Kidney (tissue), 14 donors: Measurements from ENCODE around the gene UGT1A9. TPM values are rescaled to one million over a fixed set of nuclear protein-coding genes. Genes with fewer than 3 reads are reported as not detected.

ENCODE experiments used
- DNase-seq, 5 donors: peaks; one replicate each; pipeline ENCODE4 v3.0.0-alpha.2; 2013 to 2020
- FAIRE-seq: peaks from 2 replicates; lab custom pipeline; 2012; peaks lifted over from hg19 to GRCh38; lab: Jason Lieb, UNC
- H3K27ac ChIP-seq, 2 donors: one replicate each; pipeline ENCODE4 v1.7.0; 2013; ENCODE audit warnings: low read depth in 2 of 2, low read length in 2 of 2, inconsistent platforms in 1 of 2
- H3K27me3 ChIP-seq: one replicate; pipeline ENCODE4 v1.7.1; 2013; ENCODE audit warnings: low read length, inconsistent platforms; ENCODE audit not compliant: control insufficient read depth, insufficient read depth
- H3K36me3 ChIP-seq, 3 donors: one replicate each; pipeline versions ENCODE4 v1.7.0 to v1.7.1; 2013; ENCODE audit warnings: low read length in 3 of 3, control low read depth in 1 of 3, inconsistent platforms in 1 of 3; ENCODE audit not compliant: insufficient read depth in 3 of 3, control insufficient read depth in 2 of 3
- H3K4me1 ChIP-seq, 3 donors: one replicate each; pipeline versions ENCODE4 v1.7.0 to v1.7.1; 2013; ENCODE audit warnings: low read length in 3 of 3, inconsistent platforms in 1 of 3, low read depth in 1 of 3; ENCODE audit not compliant: control insufficient read depth in 2 of 3, insufficient read depth in 2 of 3
- H3K4me3 ChIP-seq, 3 donors: one replicate each; pipeline versions ENCODE4 v1.7.0 to v1.8.1; 2013; ENCODE audit warnings: low read length in 3 of 3, control low read depth in 1 of 3, inconsistent platforms in 1 of 3
- H3K9ac ChIP-seq, 3 donors: one replicate each; pipeline versions ENCODE4 v1.7.0 to v1.7.1; 2013; ENCODE audit warnings: low read length in 3 of 3, control low read depth in 1 of 3, inconsistent platforms in 1 of 3
- H3K9me3 ChIP-seq, 3 donors: one replicate each; pipeline versions ENCODE4 v1.7.0 to v1.7.1; 2013; ENCODE audit warnings: low read length in 3 of 3, control low read depth in 1 of 3, inconsistent platforms in 1 of 3; ENCODE audit not compliant: control insufficient read depth in 2 of 3, insufficient read depth in 1 of 3
- intact Hi-C: fragments of 100-400 bp; cut with DNase I; formaldehyde crosslinking; loops from one replicate; pipeline ENCODE4 v1.11.1; 2022
- polyA plus RNA-seq: library from polyadenylated mRNA; stranded (reverse); fragments of 350-450 nt; fragmentation: Illumina TruSeq; extraction: RNeasy Lipid Tissue Mini Kit (QIAGEN cat#74804); gene quantifications from one replicate; pipeline ENCODE4 v1.2.3, GENCODE V29; 2014; ENCODE audit warnings: low read depth, low replicate concordance; ENCODE audit not compliant: insufficient read depth
- total RNA-seq: library from RNA; stranded (reverse); fragmentation: NEBNext Ultra II Directional; extraction: Animal tissue kit (Norgen Biotek cat#: 25700); gene quantifications from one replicate; pipeline ENCODE4 v1.2.1, GENCODE V29; 2021
- TF ChIP-seq, protein P1 (sequence below): IDR thresholded peaks from 3 replicates; pipeline ENCODE4 v1.5.1; 2012; ENCODE audit warnings: mild to moderate bottlenecking, moderate library complexity, borderline replicate concordance; ENCODE audit not compliant: insufficient read depth; ENCODE audit errors: extremely low read depth
- donor health status: control.
- donor health status: control.
- donor health status: control.
- donor health status: control.
- donor health status: control.
- donor health status: DM: yes; HTN: yes; CAD: no.
- donor health status: Normal renal cell carcinoma (clear cell type).

The UGT1A9 gene
- total and polyA plus RNA-seq, 2 donors from 2014 or later = 1.4 to 414 TPM

DNA sequence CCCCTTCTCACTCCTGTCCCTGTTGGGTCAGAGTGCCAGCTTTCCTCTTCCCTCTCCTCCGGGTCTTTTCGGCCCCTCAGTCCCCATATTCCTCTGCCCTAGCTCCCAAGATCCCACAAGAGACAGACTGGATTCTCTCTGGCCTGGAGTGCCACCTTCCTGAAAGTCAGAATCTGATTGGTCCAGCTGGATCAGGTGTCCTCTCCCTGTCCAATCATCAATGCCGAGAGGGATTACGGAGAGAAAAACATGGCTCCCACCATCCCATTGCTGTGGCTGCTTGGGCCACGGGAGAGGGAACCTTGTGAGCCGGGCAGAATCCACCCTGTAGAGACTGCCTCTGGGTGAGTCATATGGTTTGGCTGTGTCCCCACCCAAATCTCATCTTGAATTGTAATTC lies 103.7 kb downstream of the UGT1A9 start:
- no peaks in the 10 kb centered on the region for H3K27me3 ChIP-seq
- H3K4me1 ChIP-seq = no peaks in the 10 kb centered on the region
- peaks cover 0 to 3% (median 0%) of the 10 kb centered on the region in 3 donors for H3K9me3 ChIP-seq
- FAIRE-seq = no peak
- H3K27ac ChIP-seq = no peak overlapping the region
- H3K4me3 ChIP-seq = no peak overlapping the region
- DNase-seq = no peak
- no peak overlapping the region for H3K9ac ChIP-seq
- H3K36me3 ChIP-seq = peaks cover 0 to 18% (median 3%) of the 10 kb centered on the region in 3 donors
- TF ChIP-seq, protein P1, sequence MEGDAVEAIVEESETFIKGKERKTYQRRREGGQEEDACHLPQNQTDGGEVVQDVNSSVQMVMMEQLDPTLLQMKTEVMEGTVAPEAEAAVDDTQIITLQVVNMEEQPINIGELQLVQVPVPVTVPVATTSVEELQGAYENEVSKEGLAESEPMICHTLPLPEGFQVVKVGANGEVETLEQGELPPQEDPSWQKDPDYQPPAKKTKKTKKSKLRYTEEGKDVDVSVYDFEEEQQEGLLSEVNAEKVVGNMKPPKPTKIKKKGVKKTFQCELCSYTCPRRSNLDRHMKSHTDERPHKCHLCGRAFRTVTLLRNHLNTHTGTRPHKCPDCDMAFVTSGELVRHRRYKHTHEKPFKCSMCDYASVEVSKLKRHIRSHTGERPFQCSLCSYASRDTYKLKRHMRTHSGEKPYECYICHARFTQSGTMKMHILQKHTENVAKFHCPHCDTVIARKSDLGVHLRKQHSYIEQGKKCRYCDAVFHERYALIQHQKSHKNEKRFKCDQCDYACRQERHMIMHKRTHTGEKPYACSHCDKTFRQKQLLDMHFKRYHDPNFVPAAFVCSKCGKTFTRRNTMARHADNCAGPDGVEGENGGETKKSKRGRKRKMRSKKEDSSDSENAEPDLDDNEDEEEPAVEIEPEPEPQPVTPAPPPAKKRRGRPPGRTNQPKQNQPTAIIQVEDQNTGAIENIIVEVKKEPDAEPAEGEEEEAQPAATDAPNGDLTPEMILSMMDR = no peak
- intact Hi-C loops = no loop called here

DNA sequence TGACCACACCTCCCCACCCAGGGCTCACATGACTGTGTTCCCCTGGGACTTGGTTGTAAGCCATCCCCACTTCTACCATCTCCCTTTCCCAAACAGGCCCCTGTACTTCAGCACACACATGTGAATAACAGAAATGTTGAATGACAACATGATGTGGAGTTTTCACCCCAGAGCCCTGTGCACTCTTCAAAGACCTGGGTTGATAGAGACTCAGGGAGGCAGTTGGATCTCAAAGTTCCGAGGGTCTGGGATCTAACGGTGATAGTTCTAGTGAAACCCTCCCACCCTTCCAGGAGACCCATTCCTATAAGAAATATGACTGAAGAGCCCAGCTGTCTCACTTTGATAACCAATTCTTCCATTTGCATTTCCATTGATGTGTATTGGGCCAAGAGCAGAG lies 106.3 kb downstream of the UGT1A9 start, which contains the start of gene MROH2A:
Gene MROH2A (plus strand): TSS at position 301 of the 400 bp plus-strand sequence. CDS start 1,029 bp downstream, outside the sequence.
- FAIRE-seq = no peak
- intact Hi-C loops = no loop called here
- Histone ChIP-seq H3K27ac (no peak within 1 kb of the TSS), H3K9me3 (peaks cover 0 to 3% (median 0%) of the 10 kb centered on the region in 3 donors), H3K27me3 (no peaks in the 10 kb centered on the region), H3K9ac (no peak within 1 kb of the TSS), H3K4me3 (no peak within 1 kb of the TSS), H3K4me1 (no peaks in the 10 kb centered on the region), H3K36me3 (peaks cover 0 to under 1% (median 0%) of the 10 kb centered on the region in 3 donors)
- DNase-seq = no peak
- TF ChIP-seq, protein P1 = no peak

DNA sequence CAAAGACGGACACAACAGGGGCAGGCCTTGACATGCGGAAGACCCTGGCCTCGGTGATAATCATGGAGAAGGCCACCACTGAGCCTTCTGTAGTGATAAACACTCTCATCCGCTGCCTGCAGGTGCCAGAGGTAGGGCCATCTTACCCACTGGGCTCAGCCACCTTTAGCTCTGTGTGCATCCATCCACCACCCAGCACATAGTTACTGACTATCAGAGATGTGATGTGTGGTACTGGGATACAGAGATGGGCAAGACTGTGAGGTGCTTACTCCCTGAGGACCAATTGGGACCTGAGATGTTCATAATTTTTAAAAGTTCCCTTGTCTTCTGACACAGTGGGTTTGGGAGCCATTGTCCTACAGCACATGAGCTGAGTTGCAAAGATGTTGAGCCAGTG lies 108.0 kb downstream of the UGT1A9 start:
- intact Hi-C loops = no loop called here
- DNase-seq (no peak), FAIRE-seq (no peak)
- Histone ChIP-seq H3K9ac (no peak overlapping the region), H3K4me1 (no peaks in the 10 kb centered on the region), H3K27me3 (no peaks in the 10 kb centered on the region), H3K27ac (no peak overlapping the region), H3K9me3 (peaks cover 0 to 3% (median 0%) of the 10 kb centered on the region in 3 donors), H3K36me3 (no peaks in the 10 kb centered on the region), H3K4me3 (no peak overlapping the region)
- TF ChIP-seq, protein P1 = no peak

DNA sequence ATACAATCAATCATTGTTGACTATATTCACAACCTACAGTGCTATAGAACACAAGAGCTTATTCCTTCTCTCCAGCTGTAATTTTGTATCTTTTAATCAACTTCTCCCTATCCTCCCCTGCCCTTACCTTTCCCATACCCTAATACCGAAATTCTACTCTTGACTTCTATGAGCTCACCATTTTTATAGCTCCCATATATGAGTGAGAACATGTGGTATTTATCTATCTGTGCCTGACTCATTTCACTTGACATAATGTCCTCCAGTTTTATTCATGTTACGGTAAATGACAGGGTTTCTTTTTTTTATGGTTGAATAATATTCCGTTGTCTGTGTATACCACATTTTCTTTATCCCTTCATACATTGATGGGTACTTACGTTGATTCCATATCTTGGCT lies 109.1 kb downstream of the UGT1A9 start:
- no peak for DNase-seq
- Histone ChIP-seq H3K9ac (no peak overlapping the region), H3K27me3 (no peaks in the 10 kb centered on the region), H3K36me3 (no peaks in the 10 kb centered on the region), H3K27ac (no peak overlapping the region), H3K9me3 (no peaks in the 10 kb centered on the region), H3K4me3 (no peak overlapping the region), H3K4me1 (no peaks in the 10 kb centered on the region)
- TF ChIP-seq, protein P1 = no peak
- FAIRE-seq = no peak
- intact Hi-C loops = no loop called here
